Upper lobe of left lung (tissue), 6 donors: ENCODE measurements around the gene MAGEF1. TPM values are rescaled to one million over a fixed set of nuclear protein-coding genes. Genes with fewer than 3 reads are reported as not detected.
A peak's percentile ranks its signal among the peaks of the same experiment; 100 is the strongest.

Experiments used
- ATAC-seq, 2 donors: fragments of 200-7000 bp; cut with Tn5 transposase; one replicate each; pipeline ENCODE4 v1.9.1; 2022; ENCODE audit warnings: mild to moderate bottlenecking in 2 of 2, moderate library complexity in 2 of 2; ENCODE audit not compliant: low FRiP score in 2 of 2
- DNase-seq, 2 donors: peaks; one replicate each; pipeline ENCODE4 v3.0.0-alpha.2; 2019 to 2020
- H3K27ac ChIP-seq, 4 donors: fragments of 200-600 bp; sonication (generic); one replicate each; pipeline ENCODE4 v1.5.1; 2016 to 2019
- H3K27me3 ChIP-seq, 4 donors: fragments of 200-600 bp; sonication (generic); one replicate each; pipeline ENCODE4 v1.5.1; 2017 to 2019
- H3K36me3 ChIP-seq, 4 donors: fragments of 200-600 bp; sonication (generic); one replicate each; pipeline ENCODE4 v1.5.1; 2016 to 2019
- H3K4me1 ChIP-seq, 4 donors: fragments of 200-600 bp; sonication (generic); one replicate each; pipeline ENCODE4 v1.5.1; 2018 to 2019
- H3K4me3 ChIP-seq, 4 donors: fragments of 200-600 bp; sonication (generic); one replicate each; pipeline ENCODE4 v1.5.1; 2017 to 2019; ENCODE audit warnings: mild to moderate bottlenecking in 2 of 4, moderate library complexity in 1 of 4
- H3K9me3 ChIP-seq, 4 donors: fragments of 200-600 bp; sonication (generic); one replicate each; pipeline ENCODE4 v1.5.1; 2018 to 2019
- CTCF ChIP-seq, 6 experiments: fragments of 450-650 bp in 4 of 6; fragments of 200-600 bp in 2 of 6; sonication (generic) in 2 of 6; IDR thresholded peaks; one replicate each; pipeline ENCODE4 v1.5.1; 2016 to 2019; ENCODE audit warnings: antibody characterized with exemption in 6 of 6
- EP300 ChIP-seq, 4 donors: sonication (generic); formaldehyde crosslinking; IDR thresholded peaks; one replicate each; pipeline ENCODE4 v1.5.1; 2017; ENCODE audit warnings: antibody characterized with exemption in 4 of 4, control low read depth in 2 of 4
- POLR2A ChIP-seq, 4 donors: fragments of 450-650 bp; IDR thresholded peaks; one replicate each; pipeline ENCODE4 v1.5.1; 2016 to 2017; ENCODE audit warnings: antibody characterized with exemption in 4 of 4, mild to moderate bottlenecking in 2 of 4
- POLR2AphosphoS5 ChIP-seq, 2 donors: sonication (generic); formaldehyde crosslinking; IDR thresholded peaks; one replicate each; pipeline ENCODE4 v1.5.1; 2017; ENCODE audit warnings: antibody characterized with exemption in 2 of 2
- WGBS, 2 donors: methylation state at CpG; one replicate each; pipeline ENCODE4 v1.1.5; 2017 to 2018; 5-methylcytosine and 5-hydroxymethylcytosine counted together
- total RNA-seq, 6 donors: library from RNA; depleted of rRNA in 4 of 6; stranded (reverse); fragments of >200 nt in 4 of 6; gene quantifications; one replicate each; pipeline versions ENCODE4 v1.1.0 to v1.2.1, GENCODE V29; 2016 to 2021
- donor health status: DM: no; HTN: no; CAD: no; lungs with moderate emphysema.
- donor health status: DM: no; HTN: yes; CAD: no; lungs with severe emphysema.

Gene MAGEF1
- total RNA-seq, 6 donors from 2014 or later = 13.6 to 52.4 (median 35.7) TPM

DNA sequence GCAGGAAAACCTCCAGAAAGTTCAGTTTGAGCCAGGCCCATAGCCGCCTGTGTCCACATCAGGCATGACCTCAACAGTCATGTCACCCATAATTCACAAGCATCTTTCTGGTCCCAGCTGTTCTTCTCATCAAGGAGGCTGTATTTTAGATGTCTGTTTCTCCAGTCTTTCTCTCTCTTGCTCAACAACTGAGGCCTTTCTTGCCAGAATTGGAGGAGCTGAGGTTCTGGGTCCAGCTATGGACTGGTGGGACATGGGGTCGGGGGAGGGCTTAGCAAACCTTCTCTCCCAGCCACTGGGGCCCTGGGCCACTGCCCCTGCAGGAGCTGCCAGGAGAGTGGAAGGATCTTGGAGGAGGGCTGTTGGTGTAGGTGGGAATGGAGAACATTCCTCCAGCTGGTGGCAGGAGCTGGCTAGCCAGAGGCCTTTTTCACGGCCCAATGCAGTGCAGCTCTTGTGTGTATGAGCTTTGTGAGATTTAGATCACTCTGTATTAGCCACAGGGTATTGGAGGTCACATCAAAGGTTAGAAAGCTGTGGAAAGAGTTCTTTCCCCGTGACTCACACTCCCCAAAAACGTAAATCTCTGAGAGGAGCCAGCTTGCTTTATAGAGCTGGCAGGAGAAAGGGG lies 23.5 kb downstream of the MAGEF1 start:
- peak overlapping the region in 2 of 4 donors; percentile 9 to 23 for H3K27ac ChIP-seq
- DNase-seq = peak in 1 of 2 donors; percentile 33
- H3K27me3 ChIP-seq = no peaks in the 10 kb centered on the region
- WGBS, 2 donors = 69 to 72% methylated on average over 5 of the region's 5 CpGs
- no peak overlapping the region for H3K4me3 ChIP-seq
- H3K36me3 ChIP-seq = no peaks in the 10 kb centered on the region
- TF ChIP-seq CTCF (IDR thresholded peaks at IDR 0.05) = no peak
- TF ChIP-seq POLR2A (IDR thresholded peaks at IDR 0.05) = no peak
- no peak for TF ChIP-seq EP300 (IDR thresholded peaks at IDR 0.05)
- TF ChIP-seq POLR2AphosphoS5 (IDR thresholded peaks at IDR 0.05) = no peak
- ATAC-seq = peak in 1 of 2 donors; percentile 53
- H3K9me3 ChIP-seq = no peaks in the 10 kb centered on the region
- H3K4me1 ChIP-seq = peaks cover 9 to 27% (median 21%) of the 10 kb centered on the region in 4 donors

DNA sequence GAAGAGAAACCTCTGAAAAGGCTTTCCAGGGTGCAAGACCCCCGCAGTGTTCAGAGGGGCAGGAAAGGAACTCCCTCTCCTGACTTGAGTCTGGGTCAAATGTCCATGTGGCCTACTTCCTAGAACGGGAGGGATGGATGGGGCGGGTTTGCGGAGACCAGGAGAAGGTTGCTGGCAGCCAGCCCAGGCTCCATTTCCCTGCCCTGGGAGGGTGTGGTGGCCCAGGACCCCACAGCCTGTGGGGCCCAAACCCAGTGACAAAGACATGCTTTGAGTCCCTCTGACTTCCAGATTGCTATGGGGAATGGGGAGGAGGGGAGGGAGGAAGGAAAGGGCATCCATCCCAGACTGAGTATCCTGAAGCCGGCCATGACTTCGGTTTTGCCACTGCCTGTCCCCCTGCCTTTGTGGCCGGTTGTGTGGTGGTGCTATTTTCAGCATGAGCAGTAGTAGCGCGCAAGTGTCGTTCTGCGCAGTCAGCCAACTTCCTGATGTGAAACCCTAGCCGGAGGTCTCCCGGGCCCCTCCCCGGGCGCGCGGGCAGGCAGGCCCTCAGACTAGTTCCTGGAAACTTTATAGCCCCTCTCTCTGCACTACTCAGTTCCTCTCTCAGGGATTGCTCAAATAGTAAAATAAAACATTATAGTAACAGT lies 24.4 kb downstream of the MAGEF1 start:
- WGBS, 2 donors = 43 to 46% methylated on average over 15 to 17 of the region's 17 CpGs
- Histone ChIP-seq H3K27me3 (no peaks in the 10 kb centered on the region), H3K36me3 (no peaks in the 10 kb centered on the region), H3K9me3 (no peaks in the 10 kb centered on the region), H3K27ac (peak overlapping the region in 1 of 4 donors; percentile 18), H3K4me3 (no peak overlapping the region), H3K4me1 (peaks cover 9 to 27% (median 21%) of the 10 kb centered on the region in 4 donors)
- TF ChIP-seq POLR2AphosphoS5 (IDR thresholded peaks at IDR 0.05) (no peak), CTCF (IDR thresholded peaks at IDR 0.05) (no peak), POLR2A (IDR thresholded peaks at IDR 0.05) (no peak), EP300 (IDR thresholded peaks at IDR 0.05) (no peak)
- DNase-seq (peak; percentile 34 to 88), ATAC-seq (peak in 1 of 2 donors; percentile 37)

- WGBS, 2 donors = 25 to 37% methylated on average over 2 to 4 of the region's 4 CpGs
- peak in 1 of 2 donors; percentile 20 for ATAC-seq
- no peaks in the 10 kb centered on the region for H3K36me3 ChIP-seq
These were observed 26.2 kb downstream of the MAGEF1 start for GRCh38 chr3:184685646-184686045.

DNA sequence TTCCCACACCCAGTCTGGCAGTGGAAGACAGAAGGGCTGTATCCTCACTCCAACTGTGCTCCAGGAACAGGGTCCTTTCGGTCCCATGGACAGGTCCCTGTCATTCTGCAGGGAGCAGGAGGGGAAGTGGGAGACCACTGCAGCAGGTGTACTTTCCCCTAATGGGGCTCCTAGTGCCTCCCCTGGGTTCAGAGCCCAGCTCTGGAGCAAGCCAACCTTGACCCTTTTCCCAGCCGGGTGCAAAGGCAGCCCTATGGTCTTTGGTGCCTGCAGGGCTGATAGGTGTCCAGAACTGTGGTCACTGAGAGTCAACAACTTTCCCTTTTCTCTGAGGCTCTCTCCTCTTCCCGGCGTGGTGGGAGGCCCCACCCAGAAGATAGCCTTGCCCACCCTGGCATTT lies 26.8 kb downstream of the MAGEF1 start:
- Histone ChIP-seq H3K4me3 (no peak overlapping the region), H3K4me1 (peaks cover 6 to 17% (median 13%) of the 10 kb centered on the region in 4 donors), H3K9me3 (no peaks in the 10 kb centered on the region), H3K36me3 (no peaks in the 10 kb centered on the region), H3K27ac (no peak overlapping the region), H3K27me3 (no peaks in the 10 kb centered on the region)
- DNase-seq (no peak), ATAC-seq (no peak)
- 69 to 72% methylated on average over 4 of the region's 4 CpGs for WGBS, 2 donors
- TF ChIP-seq CTCF (IDR thresholded peaks at IDR 0.05) (no peak), POLR2AphosphoS5 (IDR thresholded peaks at IDR 0.05) (no peak), EP300 (IDR thresholded peaks at IDR 0.05) (no peak), POLR2A (IDR thresholded peaks at IDR 0.05) (no peak)

More at GRCh38 chr3:184685646-184686045, 26.2 kb downstream of the MAGEF1 start:
- Histone ChIP-seq H3K27ac (no peak overlapping the region), H3K4me1 (peaks cover 6 to 17% (median 13%) of the 10 kb centered on the region in 4 donors), H3K27me3 (no peaks in the 10 kb centered on the region), H3K4me3 (no peak overlapping the region), H3K9me3 (no peaks in the 10 kb centered on the region)
- DNase-seq = no peak
- TF ChIP-seq POLR2AphosphoS5 (IDR thresholded peaks at IDR 0.05) = no peak
- TF ChIP-seq POLR2A (IDR thresholded peaks at IDR 0.05) = no peak
- TF ChIP-seq CTCF (IDR thresholded peaks at IDR 0.05) = no peak
